Lower leg skin (tissue), 4 donors: ENCODE measurements around the gene EPRS1. TPM values are rescaled to one million over a fixed set of nuclear protein-coding genes. Genes with fewer than 3 reads are reported as not detected.

Experiments
- DNase-seq, 2 donors: peaks; one replicate each; pipeline ENCODE4 v3.0.0-alpha.2; 2019; ENCODE audit warnings: low spot score in 2 of 2
- H3K4me3 ChIP-seq: fragments of 200-600 bp; sonication (generic); 2 replicates; pipeline ENCODE4 v1.5.1; 2017; ENCODE audit warnings: mild to moderate bottlenecking, low read depth; ENCODE audit not compliant: poor library complexity, severe bottlenecking
- POLR2A ChIP-seq, 2 donors: fragments of 450-650 bp; IDR thresholded peaks; one replicate each; pipeline ENCODE4 v1.6.1; 2016 to 2017; ENCODE audit warnings: antibody characterized with exemption in 2 of 2, mild to moderate bottlenecking in 1 of 2, moderate library complexity in 1 of 2
- WGBS, 2 donors: methylation state at CpG; one replicate each; pipeline ENCODE4 v1.1.5; 2018; 5-methylcytosine and 5-hydroxymethylcytosine counted together
- intact Hi-C: fragments of 100-400 bp; cut with DNase I; formaldehyde crosslinking; loops from one replicate; pipeline ENCODE4 v1.15.0; 2023; ENCODE audit warnings: low total_unique reads
- total RNA-seq, 4 donors: library from RNA; depleted of rRNA; stranded (reverse); fragments of >200 nt; gene quantifications; one replicate each; pipeline ENCODE4 v1.1.0, GENCODE V29; 2016
- TF ChIP-seq, protein P1 (sequence below), 3 donors: fragments of 450-650 bp; IDR thresholded peaks; one replicate each; pipeline ENCODE4 v1.5.1; 2016; ENCODE audit warnings: antibody characterized with exemption in 3 of 3, mild to moderate bottlenecking in 3 of 3, moderate library complexity in 2 of 3

The EPRS1 gene
- total RNA-seq, 4 donors from 2014 or later = 30.6 to 43.2 (median 40.9) TPM

DNA sequence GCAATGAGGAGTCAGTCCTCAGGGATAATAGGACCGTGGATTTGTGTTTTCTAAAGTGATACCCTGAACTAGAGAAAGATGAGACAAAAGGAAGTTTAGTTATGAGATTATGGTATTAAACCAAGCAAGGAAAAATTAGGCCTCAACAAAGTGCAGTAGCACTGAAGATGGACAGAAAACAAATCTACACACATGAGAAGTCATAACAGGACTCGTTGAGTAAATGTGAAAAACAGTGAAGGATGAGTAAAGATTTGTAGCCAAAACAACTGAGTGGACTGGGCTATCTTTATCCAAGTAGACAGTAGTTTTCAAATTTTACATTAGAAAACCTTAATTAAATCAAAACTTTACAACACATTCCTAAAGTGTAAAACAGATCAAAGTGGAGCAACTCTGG lies 15.0 kb downstream of the EPRS1 start:
- intact Hi-C loops = no loop called here
- H3K4me3 ChIP-seq = no peak overlapping the region
- WGBS, 2 donors = 81 to 85% methylated on average over 2 of the region's 2 CpGs
- no peak for DNase-seq
- TF ChIP-seq POLR2A (IDR thresholded peaks at IDR 0.05) = no peak
- TF ChIP-seq, protein P1, sequence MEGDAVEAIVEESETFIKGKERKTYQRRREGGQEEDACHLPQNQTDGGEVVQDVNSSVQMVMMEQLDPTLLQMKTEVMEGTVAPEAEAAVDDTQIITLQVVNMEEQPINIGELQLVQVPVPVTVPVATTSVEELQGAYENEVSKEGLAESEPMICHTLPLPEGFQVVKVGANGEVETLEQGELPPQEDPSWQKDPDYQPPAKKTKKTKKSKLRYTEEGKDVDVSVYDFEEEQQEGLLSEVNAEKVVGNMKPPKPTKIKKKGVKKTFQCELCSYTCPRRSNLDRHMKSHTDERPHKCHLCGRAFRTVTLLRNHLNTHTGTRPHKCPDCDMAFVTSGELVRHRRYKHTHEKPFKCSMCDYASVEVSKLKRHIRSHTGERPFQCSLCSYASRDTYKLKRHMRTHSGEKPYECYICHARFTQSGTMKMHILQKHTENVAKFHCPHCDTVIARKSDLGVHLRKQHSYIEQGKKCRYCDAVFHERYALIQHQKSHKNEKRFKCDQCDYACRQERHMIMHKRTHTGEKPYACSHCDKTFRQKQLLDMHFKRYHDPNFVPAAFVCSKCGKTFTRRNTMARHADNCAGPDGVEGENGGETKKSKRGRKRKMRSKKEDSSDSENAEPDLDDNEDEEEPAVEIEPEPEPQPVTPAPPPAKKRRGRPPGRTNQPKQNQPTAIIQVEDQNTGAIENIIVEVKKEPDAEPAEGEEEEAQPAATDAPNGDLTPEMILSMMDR (IDR thresholded peaks at IDR 0.05) = no peak

DNA sequence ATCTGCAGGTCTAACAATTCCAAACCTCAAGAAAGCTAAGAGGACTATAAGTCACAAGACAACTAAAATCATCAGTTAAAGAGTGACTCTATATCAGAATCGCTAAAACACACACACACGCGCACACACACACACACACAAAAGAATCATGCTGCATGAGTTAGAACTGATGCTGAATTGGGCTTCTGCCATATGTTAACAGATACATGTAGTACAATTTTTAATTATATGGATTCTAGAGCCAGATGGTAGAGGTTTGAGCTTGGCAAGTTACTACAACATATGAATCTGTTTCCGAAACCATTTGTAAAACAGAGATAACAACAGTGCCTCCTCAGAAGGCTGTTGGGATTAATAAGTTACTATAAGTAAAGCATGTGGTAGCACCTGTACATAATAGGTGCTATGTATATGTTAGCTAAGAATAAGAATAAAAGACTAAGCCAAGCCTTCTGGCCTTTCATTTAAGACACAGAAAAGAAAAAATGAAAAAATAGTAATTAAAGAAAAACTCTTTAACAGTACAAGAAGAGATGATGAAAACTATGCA lies 17.9 kb downstream of the EPRS1 start:
- intact Hi-C loops = no loop called here
- TF ChIP-seq POLR2A (IDR thresholded peaks at IDR 0.05) = no peak
- TF ChIP-seq, protein P1 (IDR thresholded peaks at IDR 0.05) = no peak
- 73 to 86% methylated on average over 4 of the region's 4 CpGs for WGBS, 2 donors
- DNase-seq = no peak
- H3K4me3 ChIP-seq = no peak overlapping the region

DNA sequence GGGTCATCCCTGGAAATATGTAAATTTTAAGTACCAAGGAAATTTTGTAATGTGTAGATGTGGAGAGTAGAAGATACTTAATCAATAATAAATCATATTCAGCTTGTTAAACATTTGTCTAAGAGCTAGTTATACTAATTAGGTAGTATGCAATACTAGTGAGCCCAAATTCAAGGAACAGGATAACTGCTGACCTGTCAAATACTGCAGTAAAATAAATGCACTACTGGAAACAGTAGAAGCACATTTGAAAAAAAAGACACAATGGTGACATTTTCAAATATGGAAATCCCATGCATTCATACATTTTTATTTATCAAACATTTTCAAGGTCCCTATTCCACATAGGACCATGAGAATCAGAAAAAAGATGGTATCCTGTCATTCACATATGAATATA lies 27.2 kb downstream of the EPRS1 start:
- H3K4me3 ChIP-seq = no peak overlapping the region
- no peak for TF ChIP-seq POLR2A (IDR thresholded peaks at IDR 0.05)
- TF ChIP-seq, protein P1 (IDR thresholded peaks at IDR 0.05) = no peak
- DNase-seq = no peak
- intact Hi-C loops = no loop called here

DNA sequence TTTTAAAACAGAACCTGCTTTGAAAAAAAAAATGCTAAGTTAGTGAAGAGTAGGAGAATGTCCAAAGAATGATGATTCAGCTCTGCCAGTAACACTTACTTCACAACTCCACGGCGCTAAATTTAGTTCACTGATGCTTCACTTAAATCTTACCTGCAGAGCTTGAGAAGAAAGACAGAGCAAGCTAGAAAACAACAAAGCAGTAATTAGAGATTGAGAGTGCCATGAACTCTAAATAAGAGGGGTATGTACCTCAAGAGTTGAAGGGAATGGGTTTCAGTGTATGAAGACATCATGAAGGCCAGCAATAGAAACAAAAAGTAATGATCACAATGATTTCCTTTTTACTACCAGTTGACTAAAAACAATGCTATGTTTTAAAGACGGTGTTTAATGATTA lies 32.8 kb downstream of the EPRS1 start:
- TF ChIP-seq POLR2A (IDR thresholded peaks at IDR 0.05) = no peak
- TF ChIP-seq, protein P1 (IDR thresholded peaks at IDR 0.05) = no peak
- intact Hi-C loops = no loop called here
- WGBS, 2 donors = 76 to 90% methylated on average over 3 of the region's 3 CpGs
- DNase-seq = no peak
- no peak overlapping the region for H3K4me3 ChIP-seq

DNA sequence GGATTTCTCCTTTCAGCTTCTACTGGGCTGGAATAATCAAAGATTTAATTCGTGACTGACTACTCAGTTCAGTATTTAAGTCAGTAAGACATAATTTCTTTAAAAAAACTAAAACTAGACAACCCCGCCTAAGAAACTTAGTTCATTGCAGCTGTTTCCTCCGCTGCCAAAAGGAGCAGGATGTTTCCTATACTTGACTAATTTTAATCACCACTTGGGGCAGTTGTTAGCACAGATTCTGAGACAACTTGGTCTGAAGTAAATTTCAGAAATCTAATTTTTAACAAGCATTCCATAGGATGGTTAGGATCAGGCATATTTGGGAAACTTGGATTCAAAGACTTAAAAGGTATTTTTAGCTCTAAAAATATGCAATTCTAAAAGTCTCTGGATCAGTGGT lies 34.0 kb downstream of the EPRS1 start:
- no peak for TF ChIP-seq POLR2A (IDR thresholded peaks at IDR 0.05)
- TF ChIP-seq, protein P1 (IDR thresholded peaks at IDR 0.05) = no peak
- intact Hi-C loops = no loop called here
- DNase-seq = no peak
- no peak overlapping the region for H3K4me3 ChIP-seq
- 36 to 53% methylated on average over 3 of the region's 3 CpGs for WGBS, 2 donors

DNA sequence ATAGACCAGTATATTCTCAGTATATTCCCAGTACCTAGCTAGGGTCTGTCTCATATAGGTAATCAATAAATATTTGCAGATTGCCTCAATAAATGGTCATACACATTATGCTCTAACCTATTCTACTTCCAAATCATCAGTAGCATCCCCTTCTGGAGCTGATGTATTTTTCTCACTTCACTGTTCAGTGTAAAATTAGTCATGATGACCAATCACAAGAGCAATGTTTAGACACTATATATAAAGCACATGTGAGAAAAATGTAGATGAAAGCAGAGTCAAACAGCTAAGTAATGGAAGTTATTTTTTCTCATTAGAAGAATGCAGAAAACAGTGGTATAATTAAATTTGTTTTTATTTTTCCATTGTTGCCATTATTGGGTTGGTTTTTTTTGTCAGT lies 34.7 kb downstream of the EPRS1 start:
- DNase-seq = no peak
- intact Hi-C loops = no loop called here
- TF ChIP-seq POLR2A (IDR thresholded peaks at IDR 0.05) = no peak
- TF ChIP-seq, protein P1 (IDR thresholded peaks at IDR 0.05) = no peak
- H3K4me3 ChIP-seq = no peak overlapping the region
